Colonic mucosa (tissue), 4 donors: ENCODE results near the gene PAPLN. TPM values are rescaled to one million over a fixed set of nuclear protein-coding genes. Genes with fewer than 3 reads are reported as not detected.

Source experiments
- DNase-seq: peaks from one replicate; pipeline ENCODE4 v3.0.0-alpha.2; 2020
- H3K27ac ChIP-seq: fragments of 200-600 bp; one replicate; pipeline ENCODE4 v1.8.0; 2021
- H3K27me3 ChIP-seq: fragments of 200-600 bp; one replicate; pipeline ENCODE4 v1.8.0; 2021
- H3K36me3 ChIP-seq: fragments of 200-600 bp; one replicate; pipeline ENCODE4 v1.8.0; 2021
- H3K4me1 ChIP-seq: fragments of 200-600 bp; one replicate; pipeline ENCODE4 v1.8.0; 2021; ENCODE audit warnings: mild to moderate bottlenecking
- H3K4me3 ChIP-seq: fragments of 200-600 bp; one replicate; pipeline ENCODE4 v1.8.0; 2021
- H3K9ac ChIP-seq, 2 donors: one replicate each; pipeline ENCODE4 v1.7.0; 2013; ENCODE audit warnings: control low read depth in 2 of 2, low read depth in 2 of 2, low read length in 2 of 2
- H3K9me3 ChIP-seq: fragments of 200-600 bp; one replicate; pipeline ENCODE4 v1.8.0; 2021
- intact Hi-C: fragments of 100-400 bp; cut with DNase I; formaldehyde crosslinking; loops from one replicate; pipeline ENCODE4 v1.14.1; 2022
- total RNA-seq, 2 donors: library from RNA; stranded (reverse); fragmentation: NEBNext Ultra II Directional in 1 of 2; extraction: Animal tissue kit (Norgen Biotek cat#: 25700) in 1 of 2; gene quantifications; one replicate each; pipeline ENCODE4 v1.2.1, GENCODE V29; 2021
- TF ChIP-seq, protein P1 (sequence below): fragments of 200-600 bp; IDR thresholded peaks from one replicate; pipeline ENCODE4 v1.8.0; 2022; ENCODE audit warnings: antibody characterized with exemption, mild to moderate bottlenecking
- donor health status: healthy.
- donor health status: DM: no; HTN: no; CAD: no.
- donor health status: DM: no; HTN: no; CAD: no.

The PAPLN gene
- total RNA-seq, 2 donors from 2014 or later: 3.2 to 4.3 TPM

DNA sequence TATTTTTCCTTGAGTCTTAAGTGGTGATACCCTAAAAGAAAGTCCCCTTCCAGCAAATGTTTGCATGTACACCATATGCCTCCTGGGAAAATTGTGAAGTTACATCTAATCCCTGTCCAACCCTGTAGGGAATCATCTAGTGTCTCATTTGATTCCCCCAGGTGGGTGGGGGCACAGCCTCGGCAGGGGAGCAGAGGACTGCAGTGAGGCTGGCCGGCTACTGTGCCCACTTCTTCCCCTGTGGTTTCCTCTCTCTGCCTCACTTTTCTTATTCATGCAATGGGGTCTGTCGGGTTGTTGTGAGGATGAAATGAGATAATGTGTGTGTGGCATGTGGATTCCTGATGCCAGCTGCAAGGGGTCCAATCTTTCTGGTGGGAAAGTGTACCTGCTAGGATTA is 6.0 kb downstream of the PAPLN start:
- no peak overlapping the region for H3K27ac ChIP-seq
- no peaks in the 10 kb centered on the region for H3K36me3 ChIP-seq
- no peak overlapping the region for H3K4me3 ChIP-seq
- intact Hi-C loops: no loop called here
- DNase-seq: no peak
- no peaks in the 10 kb centered on the region for H3K9me3 ChIP-seq
- TF ChIP-seq, protein P1, sequence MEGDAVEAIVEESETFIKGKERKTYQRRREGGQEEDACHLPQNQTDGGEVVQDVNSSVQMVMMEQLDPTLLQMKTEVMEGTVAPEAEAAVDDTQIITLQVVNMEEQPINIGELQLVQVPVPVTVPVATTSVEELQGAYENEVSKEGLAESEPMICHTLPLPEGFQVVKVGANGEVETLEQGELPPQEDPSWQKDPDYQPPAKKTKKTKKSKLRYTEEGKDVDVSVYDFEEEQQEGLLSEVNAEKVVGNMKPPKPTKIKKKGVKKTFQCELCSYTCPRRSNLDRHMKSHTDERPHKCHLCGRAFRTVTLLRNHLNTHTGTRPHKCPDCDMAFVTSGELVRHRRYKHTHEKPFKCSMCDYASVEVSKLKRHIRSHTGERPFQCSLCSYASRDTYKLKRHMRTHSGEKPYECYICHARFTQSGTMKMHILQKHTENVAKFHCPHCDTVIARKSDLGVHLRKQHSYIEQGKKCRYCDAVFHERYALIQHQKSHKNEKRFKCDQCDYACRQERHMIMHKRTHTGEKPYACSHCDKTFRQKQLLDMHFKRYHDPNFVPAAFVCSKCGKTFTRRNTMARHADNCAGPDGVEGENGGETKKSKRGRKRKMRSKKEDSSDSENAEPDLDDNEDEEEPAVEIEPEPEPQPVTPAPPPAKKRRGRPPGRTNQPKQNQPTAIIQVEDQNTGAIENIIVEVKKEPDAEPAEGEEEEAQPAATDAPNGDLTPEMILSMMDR: no peak
- peaks cover 5% of the 10 kb centered on the region for H3K4me1 ChIP-seq
- no peak overlapping the region for H3K9ac ChIP-seq
- peaks cover 9% of the 10 kb centered on the region for H3K27me3 ChIP-seq

DNA sequence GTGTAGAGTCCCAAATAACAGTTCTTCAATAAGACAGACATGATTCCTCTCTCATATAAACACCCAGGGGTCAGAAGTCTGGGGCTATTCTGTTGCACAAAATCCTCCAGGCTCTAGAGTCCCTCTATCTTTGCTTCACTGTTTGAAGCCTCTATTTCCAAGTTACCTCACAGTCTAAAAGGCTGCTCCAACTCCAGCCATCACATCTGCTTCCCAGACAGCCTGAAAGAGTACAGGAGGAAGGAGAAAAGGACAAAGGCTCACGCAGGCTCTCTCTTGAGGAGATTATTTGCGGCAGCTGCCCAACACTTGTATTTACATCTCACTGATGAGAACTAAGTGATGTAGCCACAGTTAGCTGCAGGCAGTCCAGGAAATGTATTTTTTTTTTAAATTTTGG is 6.4 kb downstream of the PAPLN start:
- Histone ChIP-seq H3K4me1 (peaks cover 1% of the 10 kb centered on the region), H3K36me3 (no peaks in the 10 kb centered on the region), H3K4me3 (no peak overlapping the region), H3K27ac (no peak overlapping the region), H3K9ac (no peak overlapping the region), H3K27me3 (peaks cover 5% of the 10 kb centered on the region), H3K9me3 (no peaks in the 10 kb centered on the region)
- DNase-seq: no peak
- intact Hi-C loops: no loop called here
- TF ChIP-seq, protein P1: no peak

DNA sequence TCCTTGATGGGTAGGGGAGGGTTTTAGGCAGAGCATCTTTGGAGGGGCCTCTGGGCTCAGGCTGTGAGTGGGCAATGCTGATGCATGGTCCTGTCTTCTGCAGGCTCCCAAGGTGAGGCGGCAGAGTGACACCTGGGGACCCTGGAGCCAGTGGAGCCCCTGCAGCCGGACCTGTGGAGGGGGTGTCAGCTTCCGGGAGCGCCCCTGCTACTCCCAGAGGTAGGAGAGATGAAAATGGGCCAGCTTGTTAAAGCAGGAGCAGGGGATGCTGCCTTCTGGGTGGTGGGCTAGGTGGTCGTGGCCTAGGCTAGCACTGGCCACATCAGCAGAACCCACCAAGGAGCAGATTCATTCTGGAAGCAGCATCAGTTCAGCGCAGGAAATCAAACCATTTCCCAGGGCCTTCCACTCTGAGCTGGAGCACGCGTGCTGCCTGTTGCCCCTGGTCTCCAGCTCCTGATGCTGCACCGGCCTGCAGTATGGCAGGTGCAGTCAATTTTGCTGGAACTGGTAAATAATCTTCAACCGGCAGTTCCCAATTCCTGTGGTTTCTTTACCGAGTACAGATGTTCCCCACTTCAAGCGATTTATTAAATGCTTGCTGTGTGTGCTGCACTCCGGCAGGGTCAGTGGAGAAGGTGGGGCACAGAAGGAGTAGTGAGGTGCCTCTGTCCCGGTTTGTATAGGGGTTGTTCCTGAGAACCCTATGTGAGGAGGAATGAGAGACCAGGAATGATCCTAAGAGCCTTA is 7.4 kb downstream of the PAPLN start:
- no peaks in the 10 kb centered on the region for H3K9me3 ChIP-seq
- H3K27ac ChIP-seq: no peak overlapping the region
- no peaks in the 10 kb centered on the region for H3K36me3 ChIP-seq
- no peak overlapping the region for H3K4me3 ChIP-seq
- no peaks in the 10 kb centered on the region for H3K27me3 ChIP-seq
- TF ChIP-seq, protein P1: no peak
- intact Hi-C loops: no loop called here
- DNase-seq: no peak
- no peaks in the 10 kb centered on the region for H3K4me1 ChIP-seq
- H3K9ac ChIP-seq: no peak overlapping the region

DNA sequence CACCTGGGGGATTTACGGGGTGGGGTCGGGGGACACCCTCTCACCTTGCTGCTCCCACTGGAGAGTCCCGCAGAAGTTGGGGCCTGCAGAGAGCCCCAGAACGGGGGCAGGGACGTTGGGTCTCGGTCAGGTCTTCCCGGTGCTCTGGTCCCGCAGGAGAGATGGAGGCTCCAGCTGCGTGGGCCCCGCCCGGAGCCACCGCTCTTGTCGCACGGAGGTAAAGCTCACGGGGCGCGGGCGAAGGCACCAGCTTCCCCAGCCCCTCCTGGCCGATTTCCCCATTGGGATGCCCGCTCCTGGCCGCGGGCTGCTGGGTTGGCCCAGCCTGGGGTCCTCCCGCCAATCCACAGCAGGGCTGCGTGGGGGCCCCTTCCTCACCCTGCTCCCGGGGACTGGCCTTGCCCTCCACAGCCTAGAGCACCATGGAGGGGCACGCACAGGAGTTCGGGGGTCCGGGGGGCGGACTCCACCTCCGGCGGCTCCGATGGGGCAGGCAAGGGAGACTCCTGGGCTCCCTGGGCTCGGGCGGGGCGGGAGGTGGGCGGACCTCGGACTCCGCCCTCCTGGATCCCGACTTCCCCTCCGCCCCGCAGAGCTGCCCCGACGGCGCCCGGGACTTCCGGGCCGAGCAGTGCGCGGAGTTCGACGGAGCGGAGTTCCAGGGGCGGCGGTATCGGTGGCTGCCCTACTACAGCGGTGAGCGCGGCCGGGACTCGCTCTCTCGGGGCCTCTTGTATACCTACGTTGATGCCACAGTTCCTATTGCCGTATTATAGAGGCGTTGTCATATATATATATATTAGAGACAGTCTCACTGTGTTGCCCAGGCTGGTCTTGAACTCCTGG is 8.4 kb downstream of the PAPLN start:
- no peaks in the 10 kb centered on the region for H3K27me3 ChIP-seq
- intact Hi-C loops: no loop called here
- DNase-seq: peak; percentile 42
- H3K4me3 ChIP-seq: peak overlapping the region; percentile 43
- H3K36me3 ChIP-seq: no peaks in the 10 kb centered on the region
- no peak overlapping the region for H3K27ac ChIP-seq
- H3K9me3 ChIP-seq: no peaks in the 10 kb centered on the region
- H3K9ac ChIP-seq: peak overlapping the region; percentile 40 to 50
- H3K4me1 ChIP-seq: no peaks in the 10 kb centered on the region
- TF ChIP-seq, protein P1: no peak

DNA sequence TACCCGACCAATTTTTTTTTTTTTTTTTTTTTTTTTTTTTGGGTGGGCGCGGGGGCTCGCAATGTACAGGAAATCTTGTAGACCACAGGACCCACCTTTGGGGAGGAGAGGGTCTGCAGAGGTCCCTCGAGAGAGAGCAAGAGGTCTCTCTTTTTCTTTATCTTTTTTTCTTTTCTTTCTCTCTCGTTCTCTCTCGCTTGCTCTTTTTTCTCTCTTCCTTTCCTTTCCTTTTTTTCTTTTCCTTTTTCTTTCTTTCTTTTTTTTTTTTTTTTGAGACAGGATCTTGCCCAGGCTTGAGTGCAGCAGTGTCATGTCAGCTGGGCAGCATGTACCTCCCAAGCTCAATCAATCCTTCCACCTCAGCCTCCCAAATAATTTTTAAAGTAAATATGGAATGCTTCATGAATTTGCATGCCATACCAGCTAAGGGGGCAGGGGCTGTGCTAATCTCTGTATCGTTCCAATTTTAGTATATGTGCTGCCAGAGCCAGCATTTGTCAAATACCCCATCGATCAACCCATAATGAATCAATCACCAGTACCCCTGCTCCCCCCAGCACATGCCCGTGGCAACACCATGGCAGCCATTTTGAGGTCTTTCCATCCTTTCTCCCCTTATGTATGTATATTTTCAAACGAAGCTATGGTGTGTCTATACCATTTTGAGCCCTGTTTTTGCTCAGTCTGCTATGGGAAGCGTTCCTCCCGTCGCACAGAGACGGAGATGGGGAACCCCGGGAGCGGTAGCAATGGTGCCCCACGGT is 9.3 kb downstream of the PAPLN start:
- Histone ChIP-seq H3K9ac (no peak overlapping the region), H3K9me3 (no peaks in the 10 kb centered on the region), H3K4me3 (peak overlapping the region; percentile 43), H3K27ac (no peak overlapping the region), H3K4me1 (no peaks in the 10 kb centered on the region), H3K36me3 (no peaks in the 10 kb centered on the region), H3K27me3 (no peaks in the 10 kb centered on the region)
- no peak for DNase-seq
- intact Hi-C loops: no loop called here
- TF ChIP-seq, protein P1: no peak
